H1 (cell line): Measurements from ENCODE around the gene GSE1. TPM values are rescaled to one million over a fixed set of nuclear protein-coding genes. Genes with fewer than 3 reads are reported as not detected.

ENCODE experiments used
- CTCF ChIA-PET: fragments of 300-600 bp; sonication (Branson Sonifier 250); formaldehyde crosslinking; loops from one replicate; lab custom pipeline; 2021; ENCODE audit not compliant: partially characterized antibody; lab: Charles Lee
- POLR2A ChIA-PET: fragments of 300-600 bp; sonication (Branson Sonifier 250); formaldehyde crosslinking; loops from one replicate; lab custom pipeline; 2021; ENCODE audit warnings: inconsistent platforms; ENCODE audit not compliant: partially characterized antibody; lab: Charles Lee
- DNase-seq, 2 experiments: peaks; one replicate each; pipeline versions ENCODE4 v3.0.0 to v3.0.0-alpha.2; 2010 to 2022; ENCODE audit warnings: low spot score in 2 of 2, low read depth in 1 of 2, mixed read lengths in 1 of 2
- FAIRE-seq: peaks from 2 replicates; lab custom pipeline; 2011; peaks lifted over from hg19 to GRCh38; lab: Jason Lieb, UNC
- H2AFZ ChIP-seq: 2 replicates; pipeline ENCODE4 v1.8.1; 2012; ENCODE audit warnings: low read length, inconsistent platforms
- H2AK5ac ChIP-seq: 2 replicates; pipeline ENCODE4 v1.6.1; 2013; ENCODE audit warnings: low read depth, low read length
- H2BK120ac ChIP-seq: replicated peaks from 2 replicates; pipeline ENCODE3; 2013; ENCODE audit warnings: low read depth, low read length, inconsistent platforms
- H2BK12ac ChIP-seq: 2 replicates; pipeline ENCODE4 v1.6.1; 2013; ENCODE audit warnings: low read depth, low read length
- H2BK15ac ChIP-seq: 2 replicates; pipeline ENCODE4 v1.6.1; 2013; ENCODE audit warnings: low read length
- H2BK20ac ChIP-seq: 2 replicates; pipeline ENCODE4 v1.6.1; 2013; ENCODE audit warnings: low read length
- H2BK5ac ChIP-seq: 2 replicates; pipeline ENCODE4 v1.6.1; 2013; ENCODE audit warnings: low read depth, low read length
- H3K14ac ChIP-seq: 2 replicates; pipeline ENCODE4 v1.6.1; 2013; ENCODE audit warnings: inconsistent platforms; ENCODE audit not compliant: insufficient read length
- H3K18ac ChIP-seq: 2 replicates; pipeline ENCODE4 v1.6.1; 2013; ENCODE audit warnings: low read length; ENCODE audit errors: extremely low read depth
- H3K23ac ChIP-seq: 2 replicates; pipeline ENCODE4 v1.6.1; 2013; ENCODE audit warnings: inconsistent platforms; ENCODE audit not compliant: insufficient read length
- H3K23me2 ChIP-seq: 2 replicates; pipeline ENCODE4 v1.6.1; 2013; ENCODE audit warnings: low read depth, low read length
- H3K27ac ChIP-seq: 2 replicates; pipeline ENCODE4 v1.6.1; 2011; ENCODE audit warnings: low read depth, low read length, inconsistent platforms
- H3K27me3 ChIP-seq, 4 experiments: replicated peaks in 1 of 4; 1 replicate in 1 of 4; 2 replicates in 3 of 4; pipeline versions ENCODE4 v1.6.1 to v1.8.1; 2011 to 2013; ENCODE audit warnings: low read length in 3 of 4, mild to moderate bottlenecking in 3 of 4, inconsistent platforms in 2 of 4, mixed read lengths in 2 of 4, moderate library complexity in 1 of 4; ENCODE audit not compliant: control insufficient read depth in 3 of 4, insufficient read depth in 3 of 4; ENCODE audit errors: extremely low read depth in 1 of 4
- H3K36me3 ChIP-seq, 4 experiments: 2 replicates each; pipeline versions ENCODE4 v1.6.1 to v1.8.1; 2011 to 2013; ENCODE audit warnings: mild to moderate bottlenecking in 4 of 4, low read length in 3 of 4, moderate library complexity in 2 of 4, control low read depth in 1 of 4, inconsistent platforms in 1 of 4; ENCODE audit not compliant: insufficient read depth in 4 of 4, control insufficient read depth in 2 of 4
- H3K4ac ChIP-seq: replicated peaks from 2 replicates; pipeline ENCODE3; 2013; ENCODE audit warnings: low read length, low read depth, mixed read lengths, inconsistent platforms; ENCODE audit not compliant: insufficient read length
- H3K4me1 ChIP-seq, 4 experiments: replicated peaks in 1 of 4; 1 replicate in 1 of 4; 2 replicates in 3 of 4; pipeline versions ENCODE4 v1.6.1 to v1.8.1; 2011 to 2013; ENCODE audit warnings: low read length in 3 of 4, inconsistent platforms in 2 of 4, mixed read lengths in 1 of 4; ENCODE audit not compliant: insufficient read depth in 4 of 4, control insufficient read depth in 3 of 4
- H3K4me2 ChIP-seq, 2 experiments: 2 replicates each; pipeline versions ENCODE4 v1.6.1 to v1.8.1; 2011 to 2013; ENCODE audit warnings: low read depth in 2 of 2, low read length in 2 of 2, control low read depth in 1 of 2, inconsistent platforms in 1 of 2, mild to moderate bottlenecking in 1 of 2; ENCODE audit not compliant: insufficient read depth in 1 of 2
- H3K4me3 ChIP-seq, 4 experiments: fragments of 200-600, 300-600 bp in 1 of 4; sonication (generic), shearing (Covaris generic), sonication (Bioruptor Twin) in 1 of 4; 2 replicates each; pipeline versions ENCODE4 v1.5.1 to v1.8.1; 2011 to 2016; ENCODE audit warnings: low read length in 4 of 4, low read depth in 3 of 4, control low read depth in 2 of 4, inconsistent platforms in 2 of 4, mild to moderate bottlenecking in 2 of 4, mixed read lengths in 1 of 4, moderate library complexity in 1 of 4; ENCODE audit not compliant: insufficient read depth in 2 of 4; ENCODE audit errors: extremely low read depth in 1 of 4
- H3K56ac ChIP-seq: replicated peaks from 2 replicates; pipeline ENCODE3; 2013; ENCODE audit warnings: low read depth, mild to moderate bottlenecking, mixed read lengths, low read length, inconsistent platforms; ENCODE audit not compliant: insufficient read length
- H3K79me1 ChIP-seq: 2 replicates; pipeline ENCODE4 v1.6.1; 2013; ENCODE audit warnings: low read depth, low read length, control low read depth
- H3K79me2 ChIP-seq, 2 experiments: 2 replicates each; pipeline versions ENCODE4 v1.6.1 to v1.8.1; 2012 to 2013; ENCODE audit warnings: low read length in 2 of 2, mild to moderate bottlenecking in 2 of 2, inconsistent platforms in 1 of 2; ENCODE audit not compliant: insufficient read depth in 2 of 2, control insufficient read depth in 1 of 2
- H3K9ac ChIP-seq, 4 experiments: replicated peaks in 1 of 4; 1 replicate in 1 of 4; 2 replicates in 3 of 4; pipeline versions ENCODE4 v1.6.1 to v1.8.1; 2011 to 2013; ENCODE audit warnings: low read depth in 3 of 4, low read length in 3 of 4, control low read depth in 2 of 4, mild to moderate bottlenecking in 2 of 4, moderate library complexity in 2 of 4, inconsistent platforms in 1 of 4; ENCODE audit errors: extremely low read depth in 1 of 4
- H3K9me3 ChIP-seq, 2 experiments: 2 replicates each; pipeline versions ENCODE4 v1.6.1 to v1.8.1; 2012 to 2013; ENCODE audit warnings: mild to moderate bottlenecking in 2 of 2, moderate library complexity in 2 of 2, control low read depth in 1 of 2, inconsistent platforms in 1 of 2, low read depth in 1 of 2, low read length in 1 of 2, mixed read lengths in 1 of 2; ENCODE audit not compliant: insufficient read depth in 2 of 2
- H4K20me1 ChIP-seq, 2 experiments: replicated peaks in 1 of 2; 2 replicates each; pipeline versions ENCODE3 to v1.8.1; 2011 to 2013; ENCODE audit warnings: inconsistent platforms in 2 of 2, low read length in 2 of 2, mild to moderate bottlenecking in 1 of 2; ENCODE audit not compliant: insufficient read depth in 2 of 2, control insufficient read depth in 1 of 2
- H4K5ac ChIP-seq: 2 replicates; pipeline ENCODE4 v1.6.1; 2013; ENCODE audit warnings: low read length, low read depth, mixed read lengths, inconsistent platforms; ENCODE audit not compliant: insufficient read length
- H4K8ac ChIP-seq: 2 replicates; pipeline ENCODE4 v1.8.0; 2013; ENCODE audit warnings: mild to moderate bottlenecking, moderate library complexity, low read length, inconsistent platforms; ENCODE audit not compliant: insufficient read depth; ENCODE audit errors: extremely low read depth
- H4K91ac ChIP-seq: replicated peaks from 2 replicates; pipeline ENCODE3; 2013; ENCODE audit warnings: low read length, mixed read lengths, inconsistent platforms; ENCODE audit not compliant: insufficient read length
- ATF2 ChIP-seq: IDR thresholded peaks from 2 replicates; pipeline ENCODE4 v1.6.1; 2012; ENCODE audit warnings: low read length, inconsistent platforms
- BACH1 ChIP-seq: IDR thresholded peaks from 2 replicates; pipeline ENCODE4 v1.6.1; 2012; ENCODE audit warnings: low read length, improper control_type of control experiment
- CBX8 ChIP-seq: fragments of 300-800, 300-1000 bp; sonication (generic); IDR thresholded peaks from 2 replicates; pipeline ENCODE4 v1.7.1; 2016; ENCODE audit warnings: low read depth, low read length, borderline replicate concordance
- CTCF ChIP-seq, 3 experiments: IDR thresholded peaks; 1 replicate in 2 of 3; 2 replicates in 1 of 3; pipeline versions ENCODE4 v1.5.1 to v1.6.1; 2011; ENCODE audit warnings: low read length in 3 of 3, mild to moderate bottlenecking in 3 of 3, inconsistent platforms in 2 of 3, low read depth in 1 of 3, moderate library complexity in 1 of 3; ENCODE audit not compliant: insufficient read depth in 1 of 3; ENCODE audit errors: control extremely low read depth in 1 of 3
- RNF2 ChIP-seq: fragments of 200-900, 300-1000 bp; sonication (generic); IDR thresholded peaks from 2 replicates; pipeline ENCODE4 v1.7.1; 2016; ENCODE audit warnings: borderline replicate concordance, low read depth, mild to moderate bottlenecking, antibody characterized with exemption, low read length; ENCODE audit not compliant: poor library complexity, severe bottlenecking; ENCODE audit errors: missing control alignments
- TCF12 ChIP-seq: IDR thresholded peaks from 2 replicates; pipeline ENCODE4 v1.6.1; 2011; ENCODE audit warnings: low read depth, mild to moderate bottlenecking, low read length
- WGBS, 2 experiments: shearing (Covaris generic) in 1 of 2; methylation state at CpG; one replicate each; pipeline versions ENCODE4 v1.1.6 to v1.1.7; 2013 to 2015; ENCODE audit warnings: low lambda C conversion rate in 2 of 2, mixed read lengths in 2 of 2, inconsistent platforms in 1 of 2, low coverage in 1 of 2, missing lambda C conversion rate in 1 of 2; ENCODE audit not compliant: insufficient replicate concordance in 2 of 2, insufficient coverage in 1 of 2, insufficient read length in 1 of 2; ENCODE audit errors: extremely low coverage in 1 of 2, missing lambda C conversion rate in 1 of 2; 5-methylcytosine and 5-hydroxymethylcytosine counted together
- polyA plus RNA-seq, 7 experiments: library from polyadenylated mRNA; depleted of rRNA in 3 of 7; stranded (reverse) in 5 of 7; unstranded in 2 of 7; fragments of >200 nt in 5 of 7; fragments of 200-250 nt in 2 of 7; gene quantifications; 1 replicate in 5 of 7; 2 replicates in 1 of 7; 4 replicates in 1 of 7; pipeline versions ENCODE4 v1.2.1 to v1.2.3, GENCODE V29; 2011 to 2013; ENCODE audit warnings: missing spikeins in 2 of 7, mixed read lengths in 2 of 7
- total RNA-seq: library from RNA; stranded (reverse); fragmentation: NEBNext Ultra II Directional; extraction: Animal tissue kit (Norgen Biotek cat#: 25700); gene quantifications from 2 replicates; pipeline ENCODE4 v1.2.1, GENCODE V29; 2021

Gene GSE1
- total and polyA plus RNA-seq, 2 of the 8 experiments (the other 6 are each of a cell fraction or from before 2014, with no cell fraction given), result 26.0 to 65.6 TPM

DNA sequence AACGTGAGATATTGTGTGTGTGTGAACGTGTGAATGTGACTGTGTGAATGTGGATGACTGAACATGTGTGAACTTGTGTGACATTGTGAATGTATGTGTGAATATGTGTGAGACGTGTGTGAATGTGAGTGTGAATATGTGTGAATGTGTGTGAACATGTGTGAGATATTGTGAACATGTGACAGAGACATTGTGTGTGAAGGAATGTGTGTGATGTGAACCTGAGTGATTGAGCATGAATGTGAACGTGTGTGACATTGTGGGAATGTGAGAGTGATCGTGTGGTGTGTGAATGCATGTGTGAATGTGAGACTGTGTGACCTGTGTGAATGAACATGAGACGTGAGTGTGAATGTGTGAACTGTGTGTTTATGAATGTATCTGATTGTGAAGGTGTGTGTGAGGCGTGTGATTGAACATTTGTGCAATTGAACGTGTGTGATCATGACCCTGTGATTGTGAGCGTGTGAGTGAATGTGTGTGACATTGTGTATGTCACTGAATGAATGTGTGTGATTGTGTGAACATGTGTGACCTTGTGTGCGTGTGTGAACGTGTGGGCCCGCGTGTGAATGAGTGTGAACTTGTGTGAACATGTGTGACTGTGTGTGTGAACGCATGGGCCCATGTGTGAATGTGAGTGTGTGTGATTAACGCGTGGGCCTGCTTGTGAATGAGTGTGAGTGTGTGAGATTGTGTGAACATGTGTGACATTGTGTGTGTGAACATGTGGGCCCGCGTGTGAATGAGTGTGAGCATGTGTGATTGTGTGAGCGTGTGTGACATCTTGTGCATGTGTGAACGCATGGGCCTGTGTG is 23.2 kb upstream of the GSE1 start:
- no peak overlapping the region; the same call in 1 of the 2 replicates for H3K27ac ChIP-seq
- TF ChIP-seq ATF2 (no peak), CTCF (IDR thresholded peaks at IDR 0.05; ENCODE audit: control extremely low read depth in 1 of 3, insufficient read depth in 1 of 3, low read depth in 1 of 3, low read length in 3 of 3) (no peak), BACH1 (peak; percentile 52; the same call in 1 of the 2 replicates), TCF12 (no peak), RNF2 (no peak), CBX8 (no peak)

More for the DNA sequence above, 23.2 kb upstream of the GSE1 start:
- no peak overlapping the region for H3K56ac ChIP-seq
- peak overlapping the region; percentile 100 for H2BK12ac ChIP-seq
- H3K79me1 ChIP-seq, result peaks cover 15% of the 10 kb centered on the region
- no peak overlapping the region for H4K5ac ChIP-seq
- H3K36me3 ChIP-seq, result no peaks in the 10 kb centered on the region; a peak in 1 of 8 replicates
- H3K4me1 ChIP-seq, result peaks cover 5 to 45% (median 37%) of the 10 kb centered on the region in 4 experiments
- WGBS, 2 experiments, result 92 to 100% methylated on average over 2 to 20 of the region's 20 CpGs
- H3K27me3 ChIP-seq, result peaks cover 0 to 11% (median 6%) of the 10 kb centered on the region in 4 experiments; a peak in 4 of 7 replicates
- peak overlapping the region; percentile 94 for H3K4ac ChIP-seq
- ChIA-PET POLR2A (interaction anchor here (0.7 to 5.2 kb wide), 3 partner anchors 8 to 15 kb away, joined by 4 to 28 read pairs (median 7); no protein-coding TSS in a partner anchor), CTCF (interaction anchor here (1.1 to 1.4 kb wide), 3 partner anchors 11 to 43 kb away, joined by 3 to 5 read pairs (median 3); no protein-coding TSS in a partner anchor)
- no peak overlapping the region for H2AFZ ChIP-seq
- peak overlapping the region; percentile 98 for H2BK20ac ChIP-seq
- H3K18ac ChIP-seq, result peak overlapping the region; percentile 90
- peaks cover 11% of the 10 kb centered on the region for H3K23me2 ChIP-seq
- H3K9me3 ChIP-seq, result peaks cover 0 to 6% of the 10 kb centered on the region in 2 experiments; a peak in 1 of 4 replicates
- no peak overlapping the region; a peak in 1 of 7 replicates for H3K9ac ChIP-seq
- H2BK15ac ChIP-seq, result peak overlapping the region; percentile 50
- H3K79me2 ChIP-seq, result peaks cover 6 to 37% of the 10 kb centered on the region in 2 experiments; a peak in 3 of 4 replicates
- H4K8ac ChIP-seq, result no peak overlapping the region
- H2BK5ac ChIP-seq, result peak overlapping the region; percentile 91
- H3K4me2 ChIP-seq, result peak overlapping the region in 1 of 2 experiments; percentile 9; a peak in 1 of 4 replicates
- FAIRE-seq, result peak; percentile 28
- H3K23ac ChIP-seq, result no peak overlapping the region
- H3K4me3 ChIP-seq, result no peak overlapping the region
- peak overlapping the region; percentile 87 for H2BK120ac ChIP-seq
- peaks cover 3 to 13% of the 10 kb centered on the region in 2 experiments for H4K20me1 ChIP-seq
- peak overlapping the region; percentile 100 for H2AK5ac ChIP-seq
- peak overlapping the region; percentile 96 for H4K91ac ChIP-seq
- no peak overlapping the region for H3K14ac ChIP-seq
- no peak for DNase-seq
